ENCODE results near the gene TMEM184B. TPM values are rescaled to one million over a fixed set of nuclear protein-coding genes. Genes with fewer than 3 reads are reported as not detected.

TMEM184B gene
- total RNA-seq, 2 donors from 2014 or later = 58.8 to 61.6 TPM

DNA sequence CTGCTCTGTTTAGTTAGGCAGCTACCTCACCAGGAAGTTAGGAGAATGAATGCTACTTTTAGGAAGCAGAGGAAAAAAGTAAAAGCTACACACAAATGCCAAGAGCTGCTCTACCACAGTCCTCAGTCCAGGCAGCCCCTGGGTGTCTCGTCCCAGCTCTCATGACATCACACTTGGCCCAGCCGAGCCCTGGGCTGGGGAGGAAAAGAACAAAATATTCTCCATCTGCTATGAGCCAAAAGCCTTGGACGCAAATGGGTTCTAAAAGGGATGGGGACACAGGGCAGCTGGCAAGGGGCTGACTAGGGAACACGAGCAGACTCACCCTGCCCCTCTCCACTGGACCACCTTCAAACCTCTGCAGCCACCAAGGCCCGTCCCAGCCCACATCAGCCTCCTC, 26.1 kb downstream of the TMEM184B start:
- no peaks in the 10 kb centered on the region for H3K27me3 ChIP-seq
- H3K4me1 ChIP-seq = peaks cover 11% of the 10 kb centered on the region
- no peak overlapping the region for H3K4me3 ChIP-seq
- no peak overlapping the region for H3K27ac ChIP-seq
- H3K36me3 ChIP-seq = no peaks in the 10 kb centered on the region
- no peak overlapping the region for H3K9ac ChIP-seq (ENCODE audit: low read depth in 2 of 2, low read length in 2 of 2)
- H3K9me3 ChIP-seq = no peaks in the 10 kb centered on the region
- intact Hi-C loops (cut with DNase I) = no loop called here
- DNase-seq = no peak
- TF ChIP-seq, protein P1, sequence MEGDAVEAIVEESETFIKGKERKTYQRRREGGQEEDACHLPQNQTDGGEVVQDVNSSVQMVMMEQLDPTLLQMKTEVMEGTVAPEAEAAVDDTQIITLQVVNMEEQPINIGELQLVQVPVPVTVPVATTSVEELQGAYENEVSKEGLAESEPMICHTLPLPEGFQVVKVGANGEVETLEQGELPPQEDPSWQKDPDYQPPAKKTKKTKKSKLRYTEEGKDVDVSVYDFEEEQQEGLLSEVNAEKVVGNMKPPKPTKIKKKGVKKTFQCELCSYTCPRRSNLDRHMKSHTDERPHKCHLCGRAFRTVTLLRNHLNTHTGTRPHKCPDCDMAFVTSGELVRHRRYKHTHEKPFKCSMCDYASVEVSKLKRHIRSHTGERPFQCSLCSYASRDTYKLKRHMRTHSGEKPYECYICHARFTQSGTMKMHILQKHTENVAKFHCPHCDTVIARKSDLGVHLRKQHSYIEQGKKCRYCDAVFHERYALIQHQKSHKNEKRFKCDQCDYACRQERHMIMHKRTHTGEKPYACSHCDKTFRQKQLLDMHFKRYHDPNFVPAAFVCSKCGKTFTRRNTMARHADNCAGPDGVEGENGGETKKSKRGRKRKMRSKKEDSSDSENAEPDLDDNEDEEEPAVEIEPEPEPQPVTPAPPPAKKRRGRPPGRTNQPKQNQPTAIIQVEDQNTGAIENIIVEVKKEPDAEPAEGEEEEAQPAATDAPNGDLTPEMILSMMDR (IDR thresholded peaks at IDR 0.05) = no peak

DNA sequence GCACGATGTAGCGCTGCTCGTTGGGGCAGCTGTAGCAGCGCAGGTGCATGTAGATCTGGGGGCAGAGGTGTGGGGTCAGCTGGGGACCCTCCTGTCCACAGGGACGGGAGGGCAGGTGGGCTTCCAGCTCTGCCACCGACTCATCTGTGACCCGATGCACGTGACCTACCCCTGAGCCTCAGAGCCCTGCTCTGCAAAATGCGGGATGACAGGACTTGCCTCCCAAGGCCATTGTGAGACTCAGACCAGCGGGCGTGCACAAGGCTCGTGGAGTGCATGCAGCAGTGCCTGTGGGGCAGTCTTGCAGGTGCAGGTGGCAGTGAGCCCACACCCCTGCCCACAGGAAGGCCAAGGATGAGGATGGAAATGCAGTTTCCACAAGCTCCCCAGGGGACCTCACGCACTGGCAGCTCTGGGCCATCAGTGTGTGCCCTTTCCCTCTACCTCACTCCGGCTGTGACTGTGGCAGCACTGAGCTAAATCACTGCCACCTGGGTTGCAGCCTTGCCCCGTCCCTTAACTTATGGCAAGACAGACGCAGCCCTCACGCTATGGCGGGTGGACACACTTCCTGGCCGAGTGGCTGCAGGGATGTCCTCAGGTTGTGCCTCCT, 26.7 kb downstream of the TMEM184B start:
- Histone ChIP-seq H3K4me3 (no peak overlapping the region), H3K27ac (no peak overlapping the region), H3K9ac (ENCODE audit: low read depth in 2 of 2, low read length in 2 of 2) (no peak overlapping the region), H3K27me3 (no peaks in the 10 kb centered on the region), H3K36me3 (no peaks in the 10 kb centered on the region), H3K4me1 (peaks cover 14% of the 10 kb centered on the region), H3K9me3 (no peaks in the 10 kb centered on the region)
- intact Hi-C loops (cut with DNase I) = no loop called here
- no peak for DNase-seq
- TF ChIP-seq, protein P1 (IDR thresholded peaks at IDR 0.05) = no peak

DNA sequence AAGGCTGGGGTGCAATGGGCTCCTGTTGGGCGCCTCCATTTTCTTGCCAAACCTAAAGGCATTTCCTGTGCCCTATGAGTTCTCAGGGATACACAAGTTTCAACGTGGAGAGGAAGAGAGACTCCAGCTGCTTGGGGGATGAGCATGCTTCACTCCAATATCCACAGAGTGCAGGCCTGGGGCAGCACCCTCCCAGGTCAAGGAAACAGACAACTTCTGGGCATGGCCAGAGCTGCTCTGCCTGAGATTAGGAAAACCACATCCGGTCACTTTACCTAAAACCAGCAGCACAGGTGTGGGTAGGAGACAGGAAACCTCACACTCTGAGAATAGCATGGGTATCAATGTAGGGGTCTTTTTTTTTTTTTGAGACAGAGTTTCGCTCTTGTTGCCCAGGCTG, 28.7 kb downstream of the TMEM184B start:
- H3K27ac ChIP-seq = no peak overlapping the region
- TF ChIP-seq, protein P1 (IDR thresholded peaks at IDR 0.05) = no peak
- no peaks in the 10 kb centered on the region for H3K27me3 ChIP-seq
- no peak for DNase-seq
- no peak overlapping the region for H3K4me3 ChIP-seq
- peaks cover 18% of the 10 kb centered on the region for H3K4me1 ChIP-seq
- H3K9ac ChIP-seq (ENCODE audit: low read depth in 2 of 2, low read length in 2 of 2) = no peak overlapping the region
- H3K9me3 ChIP-seq = no peaks in the 10 kb centered on the region
- intact Hi-C loops (cut with DNase I) = no loop called here
- no peaks in the 10 kb centered on the region for H3K36me3 ChIP-seq

DNA sequence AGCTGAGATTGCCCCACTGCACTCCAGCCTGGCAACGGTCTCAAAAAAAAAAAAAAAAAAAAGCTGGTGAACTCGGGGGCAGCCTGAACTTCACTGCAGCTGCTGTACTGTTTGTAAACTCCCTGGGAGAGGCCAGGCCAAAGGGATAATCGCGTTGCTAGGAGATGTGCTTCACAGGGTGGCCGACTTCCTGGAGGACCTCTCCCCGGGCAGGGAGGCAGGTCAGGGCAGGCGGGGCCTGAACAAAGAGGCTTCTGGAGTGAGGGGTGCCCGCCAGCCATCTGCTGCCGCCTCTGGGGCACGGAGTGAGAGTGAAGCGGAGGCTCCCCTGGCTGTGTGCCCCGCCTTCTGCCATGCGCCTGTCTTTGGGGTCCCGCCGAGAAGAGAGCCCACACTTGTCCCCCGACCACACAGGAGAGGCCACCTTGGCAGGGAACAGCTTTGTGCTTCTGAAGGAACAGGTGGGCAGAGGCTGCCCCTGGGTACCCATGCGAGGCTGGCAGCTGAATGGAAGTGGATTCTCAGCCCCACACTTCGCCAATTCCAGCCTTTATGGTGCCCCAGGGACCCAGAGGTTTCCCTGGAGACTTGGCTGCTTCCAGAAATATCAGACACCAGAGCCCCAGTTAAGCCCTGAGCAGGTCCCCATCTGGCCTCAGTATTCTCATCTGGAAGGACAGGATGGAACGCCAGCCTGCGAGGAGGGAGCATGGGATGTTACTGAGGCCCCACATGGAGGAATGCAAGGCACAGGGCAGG, 29.6 kb downstream of the TMEM184B start:
- TF ChIP-seq, protein P1 (IDR thresholded peaks at IDR 0.05) = no peak
- peak; percentile 89 for DNase-seq
- intact Hi-C loops (cut with DNase I) = no loop called here
- Histone ChIP-seq H3K9ac (ENCODE audit: low read depth in 2 of 2, low read length in 2 of 2) (peak overlapping the region; percentile 41 to 67), H3K36me3 (no peaks in the 10 kb centered on the region), H3K27me3 (no peaks in the 10 kb centered on the region), H3K4me3 (no peak overlapping the region), H3K27ac (peak overlapping the region; percentile 72), H3K9me3 (no peaks in the 10 kb centered on the region), H3K4me1 (peaks cover 18% of the 10 kb centered on the region)

DNA sequence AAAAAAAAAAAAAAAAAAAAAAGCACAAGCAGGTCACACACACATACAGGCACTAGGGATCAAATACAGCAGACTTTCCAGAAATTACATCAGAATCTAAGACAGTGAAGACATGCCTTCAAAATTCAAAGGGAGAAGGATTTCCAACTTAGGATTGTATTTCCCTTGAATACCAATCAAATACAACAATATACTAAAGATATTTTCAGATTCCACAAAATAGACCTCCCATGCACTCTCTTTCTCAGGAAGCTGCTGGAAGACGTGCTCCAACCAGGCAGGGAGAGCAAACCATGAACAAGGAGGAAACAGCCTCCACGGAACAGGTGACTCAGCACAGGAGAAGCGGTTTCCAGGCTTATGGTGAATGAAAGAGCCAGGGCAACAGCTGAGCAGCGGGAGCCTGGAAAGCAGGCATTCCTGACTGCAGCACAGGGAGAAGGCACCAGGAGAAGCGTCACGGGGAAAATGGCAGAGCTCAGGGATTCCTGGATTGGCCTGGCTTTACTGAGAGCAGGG, 32.0 kb downstream of the TMEM184B start:
- peak overlapping the region; percentile 23 for H3K27ac ChIP-seq
- no peaks in the 10 kb centered on the region for H3K36me3 ChIP-seq
- TF ChIP-seq, protein P1 (IDR thresholded peaks at IDR 0.05) = no peak
- no peaks in the 10 kb centered on the region for H3K27me3 ChIP-seq
- H3K4me3 ChIP-seq = no peak overlapping the region
- DNase-seq = peak; percentile 67
- no peaks in the 10 kb centered on the region for H3K9me3 ChIP-seq
- intact Hi-C loops (cut with DNase I) = no loop called here
- peaks cover 18% of the 10 kb centered on the region for H3K4me1 ChIP-seq
- H3K9ac ChIP-seq (ENCODE audit: low read depth in 2 of 2, low read length in 2 of 2) = no peak overlapping the region
